ENCODE data around the gene RIPOR3.

RIPOR3 gene

GRCh38 chr20:50591233-50591852 lies 100.0 kb downstream of the RIPOR3 start:
- no peak overlapping the region for H3K4me3 ChIP-seq (ENCODE audit: extremely low read depth, insufficient read depth, low read length, poor library complexity, severe bottlenecking)
- H3K36me3 ChIP-seq (ENCODE audit: control insufficient read depth, insufficient read depth, low read length): peaks cover 31% of the 10 kb centered on the region
- no peaks in the 10 kb centered on the region for H3K9me3 ChIP-seq (ENCODE audit: control insufficient read depth, low read length)
- H3K4me1 ChIP-seq (ENCODE audit: control insufficient read depth, insufficient read depth, low read length, poor library complexity, severe bottlenecking): peaks cover 9% of the 10 kb centered on the region
- H3K27ac ChIP-seq (ENCODE audit: low read depth, low read length, severe bottlenecking): no peak overlapping the region
- WGBS, 2 experiments (ENCODE audit: insufficient coverage in 2 of 2): 68 to 100% methylated on average over 3 to 5 of the region's 5 CpGs

GRCh38 chr20:50590348-50590664 lies 101.0 kb downstream of the RIPOR3 start:
- Histone ChIP-seq H3K27ac (ENCODE audit: low read depth, low read length, severe bottlenecking) (no peak overlapping the region), H3K36me3 (ENCODE audit: control insufficient read depth, insufficient read depth, low read length) (peaks cover 39% of the 10 kb centered on the region), H3K9me3 (ENCODE audit: control insufficient read depth, low read length) (no peaks in the 10 kb centered on the region), H3K4me1 (ENCODE audit: control insufficient read depth, insufficient read depth, low read length, poor library complexity, severe bottlenecking) (peaks cover 4% of the 10 kb centered on the region), H3K4me3 (ENCODE audit: extremely low read depth, insufficient read depth, low read length, poor library complexity, severe bottlenecking) (no peak overlapping the region)
- 97% methylated on average over 8 to 11 of the region's 11 CpGs for WGBS, 2 experiments (ENCODE audit: insufficient coverage in 2 of 2)

GRCh38 chr20:50589548-50590347 lies 101.6 kb downstream of the RIPOR3 start:
- H3K36me3 ChIP-seq (ENCODE audit: control insufficient read depth, insufficient read depth, low read length): peaks cover 44% of the 10 kb centered on the region
- WGBS, 2 experiments (ENCODE audit: insufficient coverage in 2 of 2): 95 to 96% methylated on average over 18 to 20 of the region's 20 CpGs
- no peak overlapping the region for H3K27ac ChIP-seq (ENCODE audit: low read depth, low read length, severe bottlenecking)
- H3K4me3 ChIP-seq (ENCODE audit: extremely low read depth, insufficient read depth, low read length, poor library complexity, severe bottlenecking): no peak overlapping the region
- no peaks in the 10 kb centered on the region for H3K9me3 ChIP-seq (ENCODE audit: control insufficient read depth, low read length)
- peaks cover 4% of the 10 kb centered on the region for H3K4me1 ChIP-seq (ENCODE audit: control insufficient read depth, insufficient read depth, low read length, poor library complexity, severe bottlenecking)

- H3K9me3 ChIP-seq (ENCODE audit: control insufficient read depth, low read length): no peaks in the 10 kb centered on the region
- WGBS, 2 experiments (ENCODE audit: insufficient coverage in 2 of 2): 61 to 66% methylated on average over 7 to 10 of the region's 12 CpGs
- H3K36me3 ChIP-seq (ENCODE audit: control insufficient read depth, insufficient read depth, low read length): peaks cover 57% of the 10 kb centered on the region
- H3K4me1 ChIP-seq (ENCODE audit: control insufficient read depth, insufficient read depth, low read length, poor library complexity, severe bottlenecking): no peaks in the 10 kb centered on the region
- H3K4me3 ChIP-seq (ENCODE audit: extremely low read depth, insufficient read depth, low read length, poor library complexity, severe bottlenecking): no peak overlapping the region
- H3K27ac ChIP-seq (ENCODE audit: low read depth, low read length, severe bottlenecking): no peak overlapping the region
These were observed 103.2 kb downstream of the RIPOR3 start for GRCh38 chr20:50588034-50588736.

- no peak overlapping the region for H3K4me3 ChIP-seq (ENCODE audit: extremely low read depth, insufficient read depth, low read length, poor library complexity, severe bottlenecking)
- H3K27ac ChIP-seq (ENCODE audit: low read depth, low read length, severe bottlenecking): no peak overlapping the region
- peaks cover 62% of the 10 kb centered on the region for H3K36me3 ChIP-seq (ENCODE audit: control insufficient read depth, insufficient read depth, low read length)
- 95 to 98% methylated on average over 17 to 18 of the region's 19 CpGs for WGBS, 2 experiments (ENCODE audit: insufficient coverage in 2 of 2)
- no peaks in the 10 kb centered on the region for H3K4me1 ChIP-seq (ENCODE audit: control insufficient read depth, insufficient read depth, low read length, poor library complexity, severe bottlenecking)
- no peaks in the 10 kb centered on the region for H3K9me3 ChIP-seq (ENCODE audit: control insufficient read depth, low read length)
These were observed 103.9 kb downstream of the RIPOR3 start for GRCh38 chr20:50587291-50587961.

- H3K4me3 ChIP-seq (ENCODE audit: extremely low read depth, insufficient read depth, low read length, poor library complexity, severe bottlenecking): no peak overlapping the region
These were observed 104.7 kb downstream of the RIPOR3 start for GRCh38 chr20:50586531-50587232.

GRCh38 chr20:50585678-50586077 lies 105.7 kb downstream of the RIPOR3 start:
- Histone ChIP-seq H3K4me3 (ENCODE audit: extremely low read depth, insufficient read depth, low read length, poor library complexity, severe bottlenecking) (no peak overlapping the region), H3K4me1 (ENCODE audit: control insufficient read depth, insufficient read depth, low read length, poor library complexity, severe bottlenecking) (no peaks in the 10 kb centered on the region), H3K27ac (ENCODE audit: low read depth, low read length, severe bottlenecking) (no peak overlapping the region), H3K9me3 (ENCODE audit: control insufficient read depth, low read length) (no peaks in the 10 kb centered on the region), H3K36me3 (ENCODE audit: control insufficient read depth, insufficient read depth, low read length) (peaks cover 80% of the 10 kb centered on the region)
- WGBS, 2 experiments (ENCODE audit: insufficient coverage in 2 of 2): 92 to 99% methylated on average over 6 to 7 of the region's 9 CpGs

More at GRCh38 chr20:50586531-50587232, 104.7 kb downstream of the RIPOR3 start:
- Histone ChIP-seq H3K27ac (ENCODE audit: low read depth, low read length, severe bottlenecking) (no peak overlapping the region), H3K9me3 (ENCODE audit: control insufficient read depth, low read length) (no peaks in the 10 kb centered on the region), H3K4me1 (ENCODE audit: control insufficient read depth, insufficient read depth, low read length, poor library complexity, severe bottlenecking) (no peaks in the 10 kb centered on the region), H3K36me3 (ENCODE audit: control insufficient read depth, insufficient read depth, low read length) (peaks cover 70% of the 10 kb centered on the region)
- WGBS, 2 experiments (ENCODE audit: insufficient coverage in 2 of 2): 97 to 98% methylated on average over 9 of the region's 13 CpGs

GRCh38 chr20:50585214-50585613 lies 106.1 kb downstream of the RIPOR3 start:
- Histone ChIP-seq H3K4me1 (ENCODE audit: control insufficient read depth, insufficient read depth, low read length, poor library complexity, severe bottlenecking) (no peaks in the 10 kb centered on the region), H3K9me3 (ENCODE audit: control insufficient read depth, low read length) (no peaks in the 10 kb centered on the region), H3K4me3 (ENCODE audit: extremely low read depth, insufficient read depth, low read length, poor library complexity, severe bottlenecking) (no peak overlapping the region), H3K27ac (ENCODE audit: low read depth, low read length, severe bottlenecking) (no peak overlapping the region), H3K36me3 (ENCODE audit: control insufficient read depth, insufficient read depth, low read length) (peaks cover 82% of the 10 kb centered on the region)
- WGBS, 2 experiments (ENCODE audit: insufficient coverage in 2 of 2): 94 to 97% methylated on average over 5 of the region's 5 CpGs

- Histone ChIP-seq H3K9me3 (ENCODE audit: control insufficient read depth, low read length) (no peaks in the 10 kb centered on the region), H3K4me1 (ENCODE audit: control insufficient read depth, insufficient read depth, low read length, poor library complexity, severe bottlenecking) (no peaks in the 10 kb centered on the region), H3K27ac (ENCODE audit: low read depth, low read length, severe bottlenecking) (no peak overlapping the region), H3K36me3 (ENCODE audit: control insufficient read depth, insufficient read depth, low read length) (peaks cover 82% of the 10 kb centered on the region), H3K4me3 (ENCODE audit: extremely low read depth, insufficient read depth, low read length, poor library complexity, severe bottlenecking) (no peak overlapping the region)
- WGBS, 2 experiments (ENCODE audit: insufficient coverage in 2 of 2): 83 to 100% methylated on average over 1 of the region's 2 CpGs
These were observed 106.7 kb downstream of the RIPOR3 start for GRCh38 chr20:50584687-50585086.

Data from mesodermal cell (in vitro differentiated cells).